Stimulated activated CD4-positive, alpha-beta T cell treated with anti-CD3 and anti-CD28 coated beads, TNF-alpha, amount 100 ng/mL, for 48 hours (primary cell): ENCODE data around the gene TRABD2B.

ENCODE experiments used
- DNase-seq, 3 donors: peaks; one replicate each; pipeline ENCODE4 v3.0.0-alpha.2; 2020; ENCODE audit warnings: low read depth in 3 of 3

Gene TRABD2B

DNA sequence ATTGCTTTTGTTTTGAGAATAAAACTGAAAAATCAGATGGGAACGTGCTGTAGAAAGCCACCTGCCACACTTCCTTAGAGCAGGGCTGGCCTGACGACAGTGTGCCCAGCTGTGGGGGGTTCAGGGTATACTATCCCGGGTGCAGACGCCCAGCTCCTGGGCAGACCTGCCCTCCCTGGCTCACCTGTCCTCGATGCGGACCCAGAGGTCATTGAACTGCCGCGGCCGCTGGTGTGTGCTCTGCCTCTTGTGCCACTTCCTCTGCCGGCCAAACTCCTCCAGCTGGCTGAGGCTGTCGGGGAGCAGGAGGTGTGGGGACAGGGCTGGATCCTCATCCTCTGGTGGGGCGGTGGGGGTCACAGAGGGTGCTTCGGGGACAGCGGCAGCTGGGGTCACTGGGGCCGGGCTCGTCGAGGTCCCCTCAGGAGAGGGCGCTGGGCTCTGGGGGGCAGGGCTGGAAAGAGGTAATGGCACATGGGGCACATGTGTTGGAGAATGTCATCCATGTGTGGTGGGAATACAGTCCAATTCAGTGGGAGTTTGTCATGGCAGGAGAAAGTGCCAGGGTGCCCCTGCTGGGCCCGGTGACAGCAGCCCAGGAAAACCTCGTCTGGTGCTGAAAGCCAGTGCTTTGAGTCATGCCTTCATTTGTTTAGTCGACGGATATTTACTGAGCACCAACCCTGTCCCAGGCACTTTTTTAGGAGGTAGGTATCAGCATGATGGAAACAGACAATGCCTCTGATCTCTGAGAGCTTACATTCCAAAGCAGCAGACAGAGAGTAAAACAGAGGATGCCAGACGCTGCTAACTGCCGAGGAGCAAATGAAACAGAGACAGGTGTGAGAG, 222.0 kb downstream of the TRABD2B start:
- DNase-seq = no peak

DNA sequence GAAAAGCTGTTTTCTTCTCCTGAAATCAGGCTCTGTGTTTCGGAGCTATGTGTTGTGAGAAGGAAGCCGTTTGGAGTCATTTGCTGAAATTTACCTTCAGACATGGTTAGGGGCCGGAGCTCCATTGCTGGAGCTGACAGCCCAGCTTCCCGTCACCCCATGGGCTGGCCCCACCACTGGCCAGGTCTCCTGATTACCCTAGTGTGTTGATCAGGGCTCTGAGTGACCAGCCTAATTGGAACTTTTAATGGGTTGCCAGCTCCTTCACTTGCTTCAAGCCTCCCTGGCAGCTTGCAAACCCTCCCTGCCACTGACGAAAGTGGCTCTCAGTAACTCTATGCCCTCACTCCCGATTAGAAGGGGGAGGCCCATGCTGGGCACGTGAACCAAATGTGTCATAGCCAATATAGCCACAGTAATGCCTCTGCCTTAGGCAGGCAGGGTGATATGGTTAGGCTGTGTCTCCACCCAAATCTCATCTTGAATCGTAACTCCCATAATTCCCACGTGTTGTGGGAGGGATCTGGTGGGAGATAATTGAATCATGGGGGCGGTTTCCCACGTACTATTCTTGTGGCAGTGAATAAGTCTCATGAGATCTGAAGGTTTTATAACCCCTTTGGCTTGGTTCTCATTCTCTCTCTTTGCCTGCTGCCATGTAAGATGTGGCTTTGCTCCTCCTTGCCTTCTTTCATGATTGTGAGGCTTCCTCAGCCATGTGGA, 224.1 kb downstream of the TRABD2B start:
- DNase-seq = no peak

GRCh38 chr1:47772281-47772680, 224.9 kb downstream of the TRABD2B start:
- no peak for DNase-seq

GRCh38 chr1:47771751-47772150, 225.4 kb downstream of the TRABD2B start:
- no peak for DNase-seq

DNA sequence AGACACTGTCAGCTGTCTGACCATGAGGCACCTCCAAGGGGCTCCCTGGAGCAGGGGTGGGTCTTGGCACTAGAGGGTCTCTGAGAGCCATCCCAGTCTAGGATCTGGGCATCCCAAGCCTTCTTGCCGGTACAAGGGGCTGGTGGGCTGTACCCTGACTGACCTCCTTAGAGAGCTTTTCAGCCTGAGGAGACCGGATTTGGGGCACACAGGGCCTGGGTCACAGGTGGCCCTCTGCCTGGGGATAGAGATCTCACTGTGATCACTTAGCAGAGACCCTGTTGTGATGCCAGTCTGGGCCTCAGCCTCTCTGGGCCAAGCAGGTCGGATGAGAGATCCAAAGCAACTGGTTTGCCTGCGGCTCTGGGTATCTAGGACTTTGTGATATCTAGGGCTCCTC, 227.2 kb downstream of the TRABD2B start:
- no peak for DNase-seq

GRCh38 chr1:47769295-47769694, 227.9 kb downstream of the TRABD2B start:
- no peak for DNase-seq

DNA sequence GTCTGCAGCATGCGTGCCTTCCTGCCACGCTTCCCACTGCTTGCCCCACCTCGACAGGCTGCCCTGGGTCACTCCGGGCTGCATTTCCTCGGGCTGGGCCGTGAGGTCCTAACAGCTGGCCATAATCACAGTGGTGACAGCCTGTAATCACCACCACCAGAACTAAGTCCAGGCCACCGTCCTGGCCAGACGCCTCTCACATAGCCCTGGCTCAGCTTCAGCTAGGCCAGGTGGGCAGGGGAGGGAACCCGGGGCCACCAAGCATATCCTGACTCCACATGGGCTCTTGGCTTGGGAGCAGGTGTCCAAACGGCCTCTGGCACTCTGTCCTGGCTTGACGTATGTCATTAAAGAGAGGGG, 229.5 kb downstream of the TRABD2B start:
- DNase-seq = no peak

GRCh38 chr1:47766832-47767740, 230.1 kb downstream of the TRABD2B start:
- no peak for DNase-seq

DNA sequence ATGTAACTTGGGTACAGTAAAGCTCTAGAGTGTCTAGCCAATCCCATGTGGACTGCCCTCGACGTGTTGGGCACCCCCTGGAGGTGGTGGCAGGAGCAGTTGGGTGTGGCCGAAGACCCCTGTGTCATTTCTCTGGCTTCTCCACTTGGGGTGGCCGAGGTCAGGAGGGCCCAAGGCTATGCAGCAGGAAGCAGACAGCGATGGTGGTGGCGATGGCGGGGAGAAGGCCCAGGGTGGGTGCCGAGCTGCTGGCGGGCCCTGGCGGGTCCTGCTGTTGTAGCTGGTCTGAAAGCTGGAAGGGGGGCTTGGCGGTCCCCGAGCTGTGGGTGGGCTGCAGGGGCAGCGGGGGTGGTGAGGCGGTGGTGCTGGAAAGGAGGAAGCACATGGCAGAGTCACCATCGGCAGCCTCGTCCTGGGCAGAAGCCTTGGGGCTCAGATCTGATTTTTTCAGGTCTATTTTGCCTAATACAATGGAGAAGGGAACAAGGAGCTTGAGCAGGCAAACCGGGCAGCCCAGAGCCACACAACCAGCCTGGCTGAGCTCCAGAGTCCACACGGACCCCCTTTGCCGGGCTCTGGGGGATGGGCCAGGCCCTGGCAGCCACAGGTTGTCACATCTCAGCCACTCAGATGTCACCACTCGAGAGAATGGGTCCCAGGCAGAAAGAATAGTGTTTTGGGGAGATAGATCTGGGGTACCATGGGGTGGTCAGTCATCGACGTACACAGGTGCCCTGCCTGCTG, 231.3 kb downstream of the TRABD2B start:
- DNase-seq = no peak

DNA sequence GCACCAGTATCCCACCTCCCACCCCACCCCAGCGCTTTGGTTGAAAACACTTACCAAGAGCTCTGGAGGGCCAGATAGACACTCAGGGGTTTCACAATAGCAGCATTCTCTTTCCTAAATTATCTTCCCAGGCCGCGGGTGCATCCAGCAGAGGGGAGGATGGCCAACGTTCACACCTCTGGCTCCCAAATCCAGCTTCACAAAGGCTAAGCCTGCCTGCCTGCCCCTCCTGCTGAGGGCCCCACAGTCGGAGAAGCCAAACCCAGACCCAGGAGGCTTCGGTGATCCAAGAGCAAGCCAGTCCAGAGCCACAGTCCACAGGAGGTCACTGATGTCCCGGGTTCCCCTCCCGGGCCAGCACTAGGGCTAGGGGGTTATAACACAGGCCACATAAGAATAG, 231.9 kb downstream of the TRABD2B start:
- DNase-seq = no peak

DNA sequence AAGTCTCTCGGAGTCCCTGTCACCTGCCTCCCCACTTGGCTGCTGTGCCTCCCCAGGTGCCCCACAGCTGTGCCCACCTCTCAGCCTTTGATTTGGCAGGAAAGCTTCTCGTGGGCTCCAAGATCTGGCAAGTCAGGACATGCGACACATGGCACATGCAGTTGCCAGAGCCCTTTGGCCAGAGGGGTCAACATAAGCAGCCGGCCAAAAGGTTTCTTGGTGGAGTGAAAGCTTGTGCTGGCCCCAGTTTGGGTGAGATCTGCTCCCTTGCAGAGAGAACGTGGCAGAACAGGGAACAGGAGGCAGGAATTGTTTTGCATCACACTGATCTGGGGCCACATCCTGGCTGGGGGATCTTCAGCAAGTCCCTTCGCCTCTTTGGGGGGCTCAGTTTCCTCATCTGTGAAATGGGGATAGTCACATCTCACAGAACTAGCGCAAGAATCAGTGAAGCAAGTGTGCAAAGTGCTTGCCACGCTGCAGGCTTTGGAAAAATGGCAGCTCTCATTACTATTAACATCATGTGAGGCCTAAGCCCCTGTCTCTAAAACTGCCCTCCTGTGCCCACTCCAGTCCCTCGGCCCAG, 232.6 kb downstream of the TRABD2B start:
- DNase-seq = no peak

DNA sequence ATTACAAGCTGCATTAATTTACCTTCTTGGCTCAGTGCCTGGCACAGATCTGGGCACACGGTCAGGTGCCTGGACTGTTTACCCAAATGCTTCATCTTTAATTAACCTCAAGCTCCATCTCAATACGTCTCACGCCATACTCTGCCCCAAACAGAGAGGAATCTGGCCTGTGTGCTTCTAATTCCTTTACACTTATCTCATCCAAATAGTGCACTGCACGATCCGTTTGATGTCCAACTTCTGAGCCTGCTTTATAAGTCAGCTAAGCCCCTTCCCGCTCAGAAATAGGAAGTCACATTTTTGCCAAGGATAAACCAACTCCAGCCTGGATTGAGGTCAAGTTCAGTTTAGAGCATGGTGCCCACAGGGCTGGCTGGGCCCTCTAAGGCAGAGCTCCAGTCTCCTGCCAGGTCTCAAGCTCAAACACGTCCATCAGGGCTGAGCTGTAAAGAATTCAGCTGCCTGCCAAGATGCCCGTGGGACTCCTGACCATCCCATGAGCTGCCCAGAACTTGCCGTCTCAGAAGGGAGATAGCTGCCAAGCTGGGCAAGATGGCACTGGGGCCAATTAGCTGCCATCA, 233.5 kb downstream of the TRABD2B start:
- DNase-seq = no peak

DNA sequence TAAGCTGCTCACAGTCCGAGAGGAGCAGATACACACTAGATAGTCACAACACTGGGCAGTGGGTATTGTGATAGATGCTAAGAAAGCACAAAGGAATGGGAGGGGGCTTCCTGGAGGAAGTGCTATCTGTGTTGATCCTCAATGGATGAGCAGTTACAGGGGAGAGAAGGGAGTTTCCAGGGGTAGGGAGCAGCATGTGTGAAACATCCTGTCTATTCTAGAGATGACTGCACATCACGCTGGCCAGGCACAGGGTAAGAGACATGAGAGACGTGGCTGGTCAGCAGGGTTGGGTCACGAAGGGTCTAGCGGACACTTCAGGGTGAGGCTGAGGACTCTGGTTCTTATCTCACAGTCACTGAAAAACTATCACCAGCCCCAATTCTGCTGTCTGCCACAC, 235.2 kb downstream of the TRABD2B start:
- DNase-seq = no peak

DNA sequence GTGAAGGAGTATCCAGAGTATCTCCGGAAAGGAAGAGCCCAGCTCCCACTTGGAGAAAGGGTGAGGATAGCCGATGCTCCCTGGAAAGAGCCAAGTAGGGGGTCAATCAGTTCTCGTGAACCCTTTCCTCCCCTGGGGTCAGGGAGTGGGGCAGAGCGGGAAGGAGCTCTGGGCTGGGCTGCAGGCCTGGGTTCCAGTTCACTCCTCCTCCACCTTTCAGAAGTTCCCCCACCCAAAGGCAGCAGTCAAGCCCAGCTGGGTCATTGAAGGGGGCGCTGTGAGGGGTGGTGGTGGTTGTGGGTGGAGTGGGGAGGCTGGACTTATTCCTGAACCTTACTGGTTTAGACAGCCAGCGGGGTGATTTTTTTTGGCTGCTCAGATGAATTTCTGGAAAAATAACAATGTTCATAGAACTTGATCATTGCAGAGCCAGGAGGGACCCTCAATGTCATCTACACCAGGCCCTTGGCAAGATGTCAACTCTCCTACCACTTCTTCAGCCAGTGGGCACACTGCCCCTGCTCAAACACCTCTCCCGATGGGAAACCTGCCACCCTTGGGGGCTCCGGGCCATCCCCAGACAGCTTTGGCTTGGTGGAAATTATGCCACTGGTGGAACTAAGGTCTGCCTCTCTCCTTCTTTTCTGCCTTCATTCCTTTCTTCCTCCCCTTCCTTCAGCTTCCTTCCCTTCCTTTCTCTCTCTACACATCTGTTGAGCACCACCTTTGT, 235.8 kb downstream of the TRABD2B start:
- DNase-seq = no peak

GRCh38 chr1:47759936-47760629, 237.1 kb downstream of the TRABD2B start:
- DNase-seq = no peak

DNA sequence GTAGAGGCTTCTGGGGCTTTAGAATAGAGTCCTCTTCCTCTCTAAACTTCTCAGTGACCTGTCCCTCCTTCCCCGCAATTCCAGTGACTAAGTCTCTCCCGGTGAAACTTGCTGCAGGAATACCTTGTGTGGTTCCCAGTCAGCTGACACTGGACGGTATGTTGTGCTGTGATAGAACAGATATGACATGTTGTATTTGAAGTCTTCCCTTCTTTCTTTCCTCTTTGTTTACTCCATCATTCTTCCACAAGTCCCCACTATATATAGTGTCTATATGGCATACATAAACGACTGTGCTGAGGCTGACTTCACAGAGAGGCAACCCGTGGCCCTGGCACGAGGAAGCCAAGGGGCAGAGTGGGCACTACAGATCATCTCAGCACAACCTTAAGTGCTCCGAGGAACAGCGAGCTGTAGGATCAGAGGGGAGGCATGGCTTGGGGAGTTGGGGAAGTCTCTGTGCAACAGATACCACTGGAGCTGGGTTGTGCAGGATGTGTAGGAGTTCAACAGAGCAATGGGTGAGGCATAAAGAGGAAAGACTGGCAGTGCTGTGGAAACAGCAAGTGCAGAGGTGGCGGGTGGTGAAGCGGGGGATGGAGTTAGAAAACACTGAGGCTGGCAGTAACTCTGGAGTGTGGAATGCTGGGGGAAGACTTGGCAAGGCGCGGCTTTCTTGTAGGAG, 237.8 kb downstream of the TRABD2B start:
- no peak for DNase-seq

GRCh38 chr1:47758341-47759250, 238.6 kb downstream of the TRABD2B start:
- DNase-seq = no peak
